H9 (cell line): ENCODE results near the gene PHLDA2. TPM values are rescaled to one million over a fixed set of nuclear protein-coding genes. Genes with fewer than 3 reads are reported as not detected.

Source experiments
- DNase-seq: peaks from one replicate; pipeline ENCODE4 v3.0.0-alpha.2; 2017
- H2AFZ ChIP-seq: one replicate; pipeline ENCODE4 v1.6.1; 2013; ENCODE audit warnings: mild to moderate bottlenecking, low read length, control low read depth, moderate library complexity
- H2AK5ac ChIP-seq: 2 replicates; pipeline ENCODE4 v1.6.1; 2013; ENCODE audit warnings: low read length, control low read depth, mixed read lengths; ENCODE audit not compliant: insufficient read length
- H2BK120ac ChIP-seq: one replicate; pipeline ENCODE4 v1.6.1; 2013; ENCODE audit warnings: low read depth, mild to moderate bottlenecking, low read length, control low read depth, inconsistent platforms; ENCODE audit not compliant: poor library complexity, severe bottlenecking
- H2BK12ac ChIP-seq: 2 replicates; pipeline ENCODE4 v1.6.1; 2013; ENCODE audit warnings: low read length, control low read depth, mixed read lengths, low read depth; ENCODE audit not compliant: insufficient read length
- H2BK15ac ChIP-seq: 2 replicates; pipeline ENCODE4 v1.6.1; 2013; ENCODE audit warnings: low read depth, low read length, control low read depth
- H2BK20ac ChIP-seq: one replicate; pipeline ENCODE4 v1.6.1; 2013; ENCODE audit warnings: low read depth, mild to moderate bottlenecking, low read length, control low read depth, inconsistent platforms; ENCODE audit not compliant: poor library complexity, severe bottlenecking
- H2BK5ac ChIP-seq: 2 replicates; pipeline ENCODE4 v1.6.1; 2013; ENCODE audit warnings: low read length, control low read depth, mixed read lengths; ENCODE audit not compliant: insufficient read length
- H3K14ac ChIP-seq: 2 replicates; pipeline ENCODE4 v1.6.1; 2013; ENCODE audit warnings: low read length, control low read depth; ENCODE audit not compliant: insufficient read depth
- H3K18ac ChIP-seq: 2 replicates; pipeline ENCODE4 v1.6.1; 2013; ENCODE audit warnings: low read depth, mild to moderate bottlenecking, mixed read lengths, low read length, control low read depth; ENCODE audit not compliant: insufficient read length
- H3K23ac ChIP-seq: 2 replicates; pipeline ENCODE4 v1.6.1; 2013; ENCODE audit warnings: low read length, control low read depth, mixed read lengths, low read depth; ENCODE audit not compliant: insufficient read length
- H3K23me2 ChIP-seq: 2 replicates; pipeline ENCODE4 v1.6.1; 2013; ENCODE audit warnings: low read depth, mild to moderate bottlenecking, mixed read lengths, low read length, control low read depth; ENCODE audit not compliant: insufficient read length, poor library complexity, severe bottlenecking
- H3K27ac ChIP-seq: 2 replicates; pipeline ENCODE4 v1.5.1; 2013; ENCODE audit warnings: low read length, control low read depth, mixed read lengths, low read depth; ENCODE audit not compliant: insufficient read length
- H3K27me3 ChIP-seq: 2 replicates; pipeline ENCODE4 v1.6.1; 2013; ENCODE audit warnings: low read length, control low read depth, inconsistent platforms; ENCODE audit not compliant: insufficient read depth
- H3K4ac ChIP-seq: 2 replicates; pipeline ENCODE4 v1.6.1; 2013; ENCODE audit warnings: low read depth, mild to moderate bottlenecking, control low read depth, inconsistent platforms, low read length, moderate library complexity
- H3K4me1 ChIP-seq: 2 replicates; pipeline ENCODE4 v1.6.1; 2013; ENCODE audit warnings: low read length, control low read depth, inconsistent platforms; ENCODE audit not compliant: insufficient read depth
- H3K4me2 ChIP-seq: 2 replicates; pipeline ENCODE4 v1.6.1; 2013; ENCODE audit warnings: low read length, control low read depth, mixed read lengths; ENCODE audit not compliant: insufficient read length, insufficient read depth
- H3K56ac ChIP-seq: 2 replicates; pipeline ENCODE4 v1.6.1; 2013; ENCODE audit warnings: low read depth, mild to moderate bottlenecking, mixed read lengths, low read length, control low read depth; ENCODE audit not compliant: insufficient read length
- H3K79me1 ChIP-seq: 2 replicates; pipeline ENCODE4 v1.6.1; 2013; ENCODE audit warnings: low read depth, mild to moderate bottlenecking, moderate library complexity, low read length, control low read depth, inconsistent platforms; ENCODE audit not compliant: insufficient read depth, poor library complexity, severe bottlenecking
- H3K79me2 ChIP-seq: 2 replicates; pipeline ENCODE4 v1.6.1; 2013; ENCODE audit warnings: low read length, control low read depth, inconsistent platforms; ENCODE audit not compliant: insufficient read depth
- H3K9ac ChIP-seq: 2 replicates; pipeline ENCODE4 v1.6.1; 2013; ENCODE audit warnings: low read length, control low read depth, mixed read lengths; ENCODE audit not compliant: insufficient read length; ENCODE audit errors: extremely low read depth
- H3K9me3 ChIP-seq: one replicate; pipeline ENCODE4 v1.6.1; 2013; ENCODE audit warnings: low read depth, low read length, inconsistent platforms; ENCODE audit not compliant: control insufficient read depth
- H3T11ph ChIP-seq: one replicate; pipeline ENCODE4 v1.6.1; 2013; ENCODE audit warnings: mild to moderate bottlenecking, low read length, control low read depth, inconsistent platforms
- H4K20me1 ChIP-seq: one replicate; pipeline ENCODE4 v1.6.1; 2013; ENCODE audit not compliant: control insufficient read depth, insufficient read length, insufficient read depth
- H4K5ac ChIP-seq: 2 replicates; pipeline ENCODE4 v1.6.1; 2013; ENCODE audit warnings: low read depth, mild to moderate bottlenecking, mixed read lengths, low read length, control low read depth; ENCODE audit not compliant: insufficient read length
- H4K8ac ChIP-seq: replicated peaks from 2 replicates; pipeline ENCODE4 v1.6.1; 2013; ENCODE audit warnings: low read length, control low read depth, mixed read lengths, low read depth; ENCODE audit not compliant: insufficient read length
- H4K91ac ChIP-seq: 2 replicates; pipeline ENCODE4 v1.6.1; 2013; ENCODE audit warnings: low read depth, mild to moderate bottlenecking, moderate library complexity, mixed read lengths, low read length, control low read depth; ENCODE audit not compliant: insufficient read length
- H3K27ac Mint-ChIP-seq, 3 experiments: 2 replicates in 2 of 3; 3 replicates in 1 of 3; pipeline ENCODE4 v1.8.0; 2020 to 2021; ENCODE audit warnings: mixed read lengths in 3 of 3, mild to moderate bottlenecking in 1 of 3, moderate library complexity in 1 of 3
- H3K27me3 Mint-ChIP-seq: 2 replicates; pipeline ENCODE4 v1.8.0; 2021; ENCODE audit warnings: low read depth, mild to moderate bottlenecking, moderate library complexity, mixed read lengths
- H3K36me3 Mint-ChIP-seq, 3 experiments: 2 replicates in 2 of 3; 3 replicates in 1 of 3; pipeline ENCODE4 v1.8.0; 2020 to 2021; ENCODE audit warnings: low read depth in 3 of 3, mixed read lengths in 3 of 3; ENCODE audit not compliant: insufficient read depth in 1 of 3
- H3K4me1 Mint-ChIP-seq, 2 experiments: 2 replicates each; pipeline ENCODE4 v1.8.0; 2020; ENCODE audit warnings: mixed read lengths in 2 of 2
- H3K4me3 Mint-ChIP-seq, 2 experiments: 2 replicates in 1 of 2; 3 replicates in 1 of 2; pipeline ENCODE4 v1.8.0; 2020 to 2021; ENCODE audit warnings: mild to moderate bottlenecking in 2 of 2, mixed read lengths in 2 of 2, moderate library complexity in 1 of 2
- H3K9me3 Mint-ChIP-seq, 2 experiments: 2 replicates in 1 of 2; 3 replicates in 1 of 2; pipeline ENCODE4 v1.8.0; 2020; ENCODE audit warnings: mild to moderate bottlenecking in 2 of 2, mixed read lengths in 2 of 2, moderate library complexity in 1 of 2
- CTCF ChIP-seq: fragments of 200-600 bp; sonication (generic); conservative IDR thresholded peaks from 3 replicates; pipeline ENCODE4 v1.8.0; 2021; ENCODE audit warnings: antibody characterized with exemption, mild to moderate bottlenecking
- WGBS: extraction: QIAGEN DNeasy Blood & Tissue Kit; methylation state at CpG from one replicate; pipeline ENCODE4 v1.1.7; 2013; ENCODE audit warnings: missing lambda C conversion rate, low lambda C conversion rate, mixed read lengths; ENCODE audit not compliant: insufficient read length; ENCODE audit errors: extremely low coverage; 5-methylcytosine and 5-hydroxymethylcytosine counted together
- total RNA-seq: library from RNA; stranded (reverse); gene quantifications from 2 replicates; pipeline ENCODE4 v1.2.1, GENCODE V29; 2021

PHLDA2 gene
- total RNA-seq, 1 experiment from 2014 or later: 42.8 TPM

DNA sequence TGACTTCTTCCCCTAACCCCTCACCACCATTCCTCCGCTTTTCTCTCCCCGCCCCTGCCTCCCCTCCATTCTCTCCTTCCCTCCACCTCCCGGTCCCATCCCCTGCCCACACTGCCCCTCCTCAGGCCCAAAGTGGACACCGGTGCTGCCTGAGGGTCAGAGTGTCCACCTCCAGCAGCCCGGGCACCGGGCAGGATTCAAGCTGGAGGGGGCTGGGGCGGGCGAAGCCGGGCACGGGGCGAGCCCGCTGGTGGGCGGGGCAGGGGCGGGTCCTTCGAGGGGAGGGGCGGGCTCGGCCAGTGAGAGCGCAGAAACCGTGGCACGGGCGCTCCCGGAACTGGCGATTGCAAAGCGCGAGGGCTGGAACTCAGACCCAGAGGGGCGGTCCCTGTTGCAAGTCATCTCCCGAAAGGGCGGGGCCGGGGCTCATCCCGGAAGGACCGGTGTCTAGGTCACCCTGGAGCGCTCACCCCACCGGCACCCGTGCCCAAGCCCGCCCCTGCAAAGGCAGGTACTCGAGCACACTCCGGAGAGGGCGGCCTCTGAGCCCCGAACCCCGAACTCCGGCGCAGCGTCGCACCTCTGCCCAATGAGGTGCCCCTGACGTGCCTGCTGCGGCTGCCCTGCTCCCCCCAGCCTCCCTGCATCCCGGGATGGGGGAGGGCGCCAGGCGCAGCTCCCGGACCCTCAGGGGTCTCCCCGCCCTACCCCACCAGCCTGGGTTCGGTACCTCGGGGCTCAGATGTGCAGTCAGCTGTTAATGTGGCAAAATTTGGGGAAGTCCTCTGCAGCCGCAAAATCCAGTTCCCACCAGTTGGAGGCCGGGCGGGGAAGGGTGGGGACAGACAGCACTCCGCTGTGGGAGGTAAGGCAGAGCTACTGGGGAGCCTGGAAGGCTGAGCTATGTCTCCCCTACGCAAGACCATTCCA, 27.1 kb downstream of the PHLDA2 start:
- no peak overlapping the region for H3T11ph ChIP-seq
- no peak overlapping the region for H4K5ac ChIP-seq
- H3K4me1 Mint-ChIP-seq: peaks cover 18 to 29% of the 10 kb centered on the region in 2 experiments
- H4K91ac ChIP-seq: no peak overlapping the region
- H3K4me2 ChIP-seq: peak overlapping the region; percentile 68
- H3K9me3 Mint-ChIP-seq: peaks cover 6 to 18% of the 10 kb centered on the region in 2 experiments
- DNase-seq: peak; percentile 98
- H2AK5ac ChIP-seq: no peak overlapping the region
- no peak overlapping the region for H3K27ac ChIP-seq
- peaks cover 7 to 18% (median 18%) of the 10 kb centered on the region in 3 experiments; a peak in 6 of 7 replicates for H3K36me3 Mint-ChIP-seq
- H3K9ac ChIP-seq: no peak overlapping the region
- peaks cover 62% of the 10 kb centered on the region for H3K27me3 Mint-ChIP-seq
- TF ChIP-seq CTCF: no peak
- H3K9me3 ChIP-seq: no peaks in the 10 kb centered on the region
- no peak overlapping the region for H3K4ac ChIP-seq
- peaks cover 3% of the 10 kb centered on the region for H4K20me1 ChIP-seq
- no peak overlapping the region for H3K56ac ChIP-seq
- no peak overlapping the region for H3K27ac Mint-ChIP-seq
- H3K79me1 ChIP-seq: no peaks in the 10 kb centered on the region
- H3K4me1 ChIP-seq: no peaks in the 10 kb centered on the region; the same call in 1 of the 2 replicates
- H4K8ac ChIP-seq: no peak overlapping the region
- H3K23ac ChIP-seq: no peak overlapping the region
- H2AFZ ChIP-seq: no peak overlapping the region
- H3K18ac ChIP-seq: peak overlapping the region; percentile 63
- no peak overlapping the region for H2BK12ac ChIP-seq
- WGBS: no CpG with 5 or more reads among the region's 58 CpGs
- H3K79me2 ChIP-seq: no peaks in the 10 kb centered on the region
- no peak overlapping the region for H2BK120ac ChIP-seq
- no peaks in the 10 kb centered on the region; the same call in 1 of the 2 replicates for H3K27me3 ChIP-seq
- no peak overlapping the region for H2BK15ac ChIP-seq
- H2BK20ac ChIP-seq: no peak overlapping the region
- H3K4me3 Mint-ChIP-seq: peak overlapping the region; percentile 63 to 77
- peaks cover 8% of the 10 kb centered on the region for H3K23me2 ChIP-seq
- H2BK5ac ChIP-seq: no peak overlapping the region
- peak overlapping the region; percentile 66 for H3K14ac ChIP-seq
